ENCODE data around the gene DDX24.

The DDX24 gene

DNA sequence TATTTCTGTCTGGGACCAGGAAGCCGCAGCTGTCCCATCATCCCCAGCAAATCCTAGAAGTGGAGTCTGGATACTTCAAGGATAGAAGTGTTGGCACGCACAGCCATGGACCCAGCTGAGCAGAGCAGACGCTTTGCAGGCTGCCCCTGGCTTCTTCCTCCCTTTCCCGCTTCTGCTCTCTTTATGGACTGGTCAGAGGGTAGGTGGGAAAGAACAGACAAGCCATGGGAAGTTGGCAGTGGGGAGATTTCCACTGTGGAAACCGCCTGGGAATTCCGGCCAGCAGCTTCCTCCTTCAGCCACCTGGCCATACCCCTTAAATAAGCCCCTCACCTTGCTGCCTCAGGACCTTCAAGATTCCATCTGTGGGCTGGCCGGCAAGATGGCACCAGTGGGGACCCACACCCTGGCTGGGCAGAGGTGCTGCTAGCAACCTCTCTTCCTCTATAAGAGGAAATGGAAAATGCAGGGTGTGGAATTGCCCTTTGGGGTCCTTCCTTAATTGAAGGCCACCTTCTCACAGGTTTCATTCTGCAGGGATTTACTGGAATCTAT lies 34.2 kb downstream of the DDX24 start:
- H3K27ac ChIP-seq, result no peak overlapping the region
- TF ChIP-seq, protein P1, sequence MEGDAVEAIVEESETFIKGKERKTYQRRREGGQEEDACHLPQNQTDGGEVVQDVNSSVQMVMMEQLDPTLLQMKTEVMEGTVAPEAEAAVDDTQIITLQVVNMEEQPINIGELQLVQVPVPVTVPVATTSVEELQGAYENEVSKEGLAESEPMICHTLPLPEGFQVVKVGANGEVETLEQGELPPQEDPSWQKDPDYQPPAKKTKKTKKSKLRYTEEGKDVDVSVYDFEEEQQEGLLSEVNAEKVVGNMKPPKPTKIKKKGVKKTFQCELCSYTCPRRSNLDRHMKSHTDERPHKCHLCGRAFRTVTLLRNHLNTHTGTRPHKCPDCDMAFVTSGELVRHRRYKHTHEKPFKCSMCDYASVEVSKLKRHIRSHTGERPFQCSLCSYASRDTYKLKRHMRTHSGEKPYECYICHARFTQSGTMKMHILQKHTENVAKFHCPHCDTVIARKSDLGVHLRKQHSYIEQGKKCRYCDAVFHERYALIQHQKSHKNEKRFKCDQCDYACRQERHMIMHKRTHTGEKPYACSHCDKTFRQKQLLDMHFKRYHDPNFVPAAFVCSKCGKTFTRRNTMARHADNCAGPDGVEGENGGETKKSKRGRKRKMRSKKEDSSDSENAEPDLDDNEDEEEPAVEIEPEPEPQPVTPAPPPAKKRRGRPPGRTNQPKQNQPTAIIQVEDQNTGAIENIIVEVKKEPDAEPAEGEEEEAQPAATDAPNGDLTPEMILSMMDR (IDR thresholded peaks at IDR 0.05), result no peak
- no peak for TF ChIP-seq ZFX (IDR thresholded peaks at IDR 0.05; ENCODE audit: borderline replicate concordance)

- H3K27ac ChIP-seq, result no peak overlapping the region
- TF ChIP-seq, protein P1 (IDR thresholded peaks at IDR 0.05), result no peak
- no peak for TF ChIP-seq ZFX (IDR thresholded peaks at IDR 0.05; ENCODE audit: borderline replicate concordance)
These were observed 35.2 kb downstream of the DDX24 start for GRCh38 chr14:94045563-94046345.

DNA sequence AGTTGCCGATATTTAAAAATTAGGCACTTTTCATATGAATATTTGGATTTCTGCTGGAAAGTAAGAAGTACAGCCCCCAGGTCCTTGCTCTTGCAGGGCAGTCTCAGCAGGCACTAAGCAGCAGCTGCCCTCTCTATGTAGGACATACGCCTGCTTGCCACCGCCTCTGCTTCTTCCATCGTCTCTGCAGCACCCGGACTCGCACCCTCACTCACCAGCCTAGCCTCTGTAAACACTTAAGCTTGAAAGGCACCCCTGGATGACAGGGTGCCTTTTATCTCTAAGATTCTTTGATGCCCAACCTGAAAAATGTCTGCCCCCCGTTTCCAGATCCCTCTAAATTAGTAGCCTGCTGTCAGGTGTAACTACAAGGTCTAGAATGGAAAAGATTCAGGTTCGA lies 35.9 kb downstream of the DDX24 start:
- TF ChIP-seq ZFX (IDR thresholded peaks at IDR 0.05; ENCODE audit: borderline replicate concordance), result no peak
- TF ChIP-seq, protein P1 (IDR thresholded peaks at IDR 0.05), result no peak
- H3K27ac ChIP-seq, result no peak overlapping the region

DNA sequence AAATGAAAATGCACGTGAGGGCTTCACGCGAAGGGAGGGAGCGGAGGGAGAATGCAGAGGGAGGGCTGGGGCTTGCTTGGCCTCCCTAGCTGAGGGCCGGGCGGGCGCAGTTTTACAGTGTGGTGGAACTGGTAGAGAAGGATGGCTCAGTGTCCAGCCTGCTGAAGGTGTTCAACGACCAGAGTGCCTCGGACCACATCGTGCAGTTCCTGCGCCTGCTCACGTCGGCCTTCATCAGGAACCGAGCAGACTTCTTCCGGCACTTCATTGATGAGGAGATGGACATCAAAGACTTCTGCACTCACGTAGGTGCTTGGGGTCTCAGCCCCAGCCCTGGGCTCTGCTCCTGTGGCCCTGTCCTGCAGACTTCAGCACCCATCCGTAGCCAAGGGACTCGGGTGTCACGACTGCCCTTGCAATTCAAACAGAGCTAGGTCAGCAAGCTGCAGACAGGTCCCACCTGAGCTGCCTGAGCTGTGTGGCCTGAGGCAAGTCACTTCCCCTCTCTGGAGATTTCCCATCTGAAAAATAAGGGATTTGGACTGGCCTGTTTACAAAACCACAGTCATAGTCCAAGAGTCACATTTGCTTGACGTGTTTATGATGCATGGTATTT lies 36.4 kb downstream of the DDX24 start:
- TF ChIP-seq, protein P1 (IDR thresholded peaks at IDR 0.05), result no peak
- no peak for TF ChIP-seq ZFX (IDR thresholded peaks at IDR 0.05; ENCODE audit: borderline replicate concordance)
- no peak overlapping the region for H3K27ac ChIP-seq

DNA sequence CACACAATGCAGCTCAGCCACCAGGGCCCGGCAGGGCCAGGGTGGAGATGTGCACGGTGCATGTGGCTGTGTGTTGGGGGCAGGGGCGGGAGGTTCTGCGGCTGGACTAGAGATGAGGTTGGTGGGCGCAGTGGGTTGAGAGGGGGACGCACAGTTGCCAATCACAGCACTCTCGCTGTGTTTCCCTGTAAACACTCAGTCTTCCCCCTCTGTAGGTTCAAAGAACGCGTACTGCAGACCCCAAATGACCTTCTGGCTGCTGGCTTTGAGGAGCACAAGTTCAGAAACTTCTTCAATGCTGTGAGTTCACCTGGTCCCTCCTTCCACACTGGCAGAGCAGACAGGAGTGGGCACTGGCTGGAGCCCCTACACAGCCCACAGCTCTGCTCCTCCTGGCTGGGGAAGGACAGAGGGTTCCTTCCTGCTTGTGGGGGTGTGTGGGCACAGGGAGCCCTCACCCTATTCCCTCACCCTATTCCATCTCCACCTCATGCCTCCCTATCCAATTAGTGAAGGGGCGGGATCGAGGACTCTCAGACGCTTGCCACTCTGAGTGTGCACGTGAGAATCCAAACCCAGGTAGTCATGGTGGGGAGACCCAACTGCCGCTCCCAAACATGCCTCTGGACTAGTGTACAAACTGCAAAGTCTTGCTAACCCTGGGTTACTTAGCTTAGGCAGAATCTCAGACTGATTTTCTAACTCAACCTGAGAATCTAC lies 37.1 kb downstream of the DDX24 start:
- H3K27ac ChIP-seq, result no peak overlapping the region

GRCh38 chr14:94043111-94043755 lies 37.8 kb downstream of the DDX24 start:
- no peak overlapping the region for H3K27ac ChIP-seq
- no peak for TF ChIP-seq ZFX (IDR thresholded peaks at IDR 0.05; ENCODE audit: borderline replicate concordance)
- TF ChIP-seq, protein P1 (IDR thresholded peaks at IDR 0.05), result no peak

More for the DNA sequence above, 37.1 kb downstream of the DDX24 start:
- no peak for TF ChIP-seq ZFX (IDR thresholded peaks at IDR 0.05; ENCODE audit: borderline replicate concordance)
- TF ChIP-seq, protein P1 (IDR thresholded peaks at IDR 0.05), result no peak
